ENCODE data around the gene GULP1. TPM values are rescaled to one million over a fixed set of nuclear protein-coding genes. Genes with fewer than 3 reads are reported as not detected.
"Not testable (repeated sequence)": the region's sequence is repeated elsewhere in the genome, so short reads cannot be mapped to it uniquely, and the experiment has no call there.

GULP1 gene
- total and polyA plus RNA-seq, 10 of the 15 experiments (the other 5 are each of a cell fraction or from before 2014, with no cell fraction given) = 0.02 to 1.3 (median 0.15) TPM; not detected in 5

GRCh38 chr2:188284251-188284650, 7.4 kb upstream of the GULP1 start:
- intact Hi-C loops (cut with micrococcal nuclease; ENCODE audit: unreplicated experiment) = not testable (repeated sequence)

GRCh38 chr2:188285049-188285448, 6.6 kb upstream of the GULP1 start:
- Histone ChIP-seq H2AFZ (ENCODE audit: control insufficient read depth, low read depth, low read length) (no peak overlapping the region), H3K9ac (ENCODE audit: control insufficient read depth, insufficient read depth, low read length) (no peak overlapping the region), H3K27ac (ENCODE audit: control insufficient read depth, insufficient read depth) (no peak overlapping the region), H3K4me2 (ENCODE audit: control insufficient read depth, insufficient read depth) (no peak overlapping the region), H3K4me1 (ENCODE audit: control insufficient read depth, insufficient read depth, low read length) (no peaks in the 10 kb centered on the region), H3K4me3 (no peak overlapping the region), H4K20me1 (ENCODE audit: control insufficient read depth, insufficient read depth) (no peaks in the 10 kb centered on the region), H3K27me3 (replicated peaks in 1 of 2; ENCODE audit: control insufficient read depth in 2 of 2, insufficient read depth in 2 of 2, low read length in 1 of 2) (no peaks in the 10 kb centered on the region), H3K36me3 (ENCODE audit: control insufficient read depth in 2 of 2, insufficient read depth in 2 of 2, low read length in 1 of 2) (no peaks in the 10 kb centered on the region), H3K79me2 (ENCODE audit: control insufficient read depth, insufficient read depth, low read length) (no peaks in the 10 kb centered on the region), H3K9me3 (replicated peaks; ENCODE audit: control insufficient read depth, insufficient read depth, low read length) (no peaks in the 10 kb centered on the region)
- FAIRE-seq (no peak), ATAC-seq (no peak), DNase-seq (ENCODE audit: low read depth, low spot score) (no peak)
- RAD21 ChIA-PET (ENCODE audit: unreplicated experiment) = no interaction called here
- CTCF ChIA-PET = no interaction called here
- SMC1A ChIA-PET (ENCODE audit: uncharacterized antibody, unreplicated experiment) = interaction anchor here (1.0 kb wide), 1 partner anchor 87 kb away, joined by 3 read pairs; no protein-coding TSS in a partner anchor
- BruUV-seq (replicated peaks) = no TSS peak
- in situ Hi-C loops (cut with MboI) = no loop called here
- intact Hi-C loops (cut with micrococcal nuclease; ENCODE audit: unreplicated experiment) = no loop called here
- POLR2A ChIA-PET = no interaction called here
- no peak for TF ChIP-seq SUZ12 (IDR thresholded peaks at IDR 0.05; ENCODE audit: unreplicated experiment)
- no peak for TF ChIP-seq RELA (IDR thresholded peaks at IDR 0.05; ENCODE audit: borderline replicate concordance, partially characterized antibody)
- TF ChIP-seq RCOR1 (conservative IDR thresholded peaks at IDR 0.05; ENCODE audit: low read depth, low read length) = no peak
- TF ChIP-seq MTA2 (IDR thresholded peaks at IDR 0.05; ENCODE audit: low read depth) = no peak
- no peak for TF ChIP-seq POU2F2 (IDR thresholded peaks at IDR 0.05; ENCODE audit: borderline replicate concordance, low read depth, low read length)
- TF ChIP-seq NRF1 (conservative IDR thresholded peaks at IDR 0.05; ENCODE audit: low read depth, low read length) = no peak
- TF ChIP-seq TCF7 (IDR thresholded peaks at IDR 0.05; ENCODE audit: borderline replicate concordance) = no peak
- WGBS (ENCODE audit: insufficient coverage, insufficient replicate concordance, low lambda C conversion rate, missing lambda C conversion rate) = 46% methylated on average over 5 of the region's 5 CpGs

More at GRCh38 chr2:188284251-188284650, 7.4 kb upstream of the GULP1 start:
- FAIRE-seq; H3K27me3 ChIP-seq (replicated peaks in 1 of 2; ENCODE audit: control insufficient read depth in 2 of 2, insufficient read depth in 2 of 2, low read length in 1 of 2); H3K79me2 ChIP-seq (ENCODE audit: control insufficient read depth, insufficient read depth, low read length); H3K9ac ChIP-seq (ENCODE audit: control insufficient read depth, insufficient read depth, low read length); in situ Hi-C loops (cut with MboI); H3K4me3 ChIP-seq; H4K20me1 ChIP-seq (ENCODE audit: control insufficient read depth, insufficient read depth); H3K4me1 ChIP-seq (ENCODE audit: control insufficient read depth, insufficient read depth, low read length); RAD21 ChIA-PET (ENCODE audit: unreplicated experiment); POLR2A ChIA-PET; H3K9me3 ChIP-seq (replicated peaks; ENCODE audit: control insufficient read depth, insufficient read depth, low read length); ATAC-seq; H3K4me2 ChIP-seq (ENCODE audit: control insufficient read depth, insufficient read depth); BruUV-seq (replicated peaks); H2AFZ ChIP-seq (ENCODE audit: control insufficient read depth, low read depth, low read length); CTCF ChIA-PET; H3K27ac ChIP-seq (ENCODE audit: control insufficient read depth, insufficient read depth); H3K36me3 ChIP-seq (ENCODE audit: control insufficient read depth in 2 of 2, insufficient read depth in 2 of 2, low read length in 1 of 2); DNase-seq (ENCODE audit: low read depth, low spot score): not testable (repeated sequence)
- SMC1A ChIA-PET (ENCODE audit: uncharacterized antibody, unreplicated experiment) = interaction anchor here (1.0 kb wide), 1 partner anchor 87 kb away, joined by 3 read pairs; no protein-coding TSS in a partner anchor
- WGBS (ENCODE audit: insufficient coverage, insufficient replicate concordance, low lambda C conversion rate, missing lambda C conversion rate) = 3% methylated on average over 3 of the region's 3 CpGs
- TF ChIP-seq SPI1 (IDR thresholded peaks at IDR 0.05; ENCODE audit: borderline replicate concordance, insufficient read depth, low read depth, low read length) = peak; percentile 22; the same call in 1 of the 2 replicates
